GM10266 (cell line): Measurements from ENCODE around the gene OCA2.

Source experiments
- DNase-seq: peaks from one replicate; pipeline ENCODE4 v3.0.0; 2012; ENCODE audit errors: extremely low spot score
- TF ChIP-seq, protein P1 (sequence below): IDR thresholded peaks from 2 replicates; pipeline ENCODE4 v1.5.1; 2012; ENCODE audit warnings: mild to moderate bottlenecking, low read depth; ENCODE audit not compliant: control insufficient read depth, insufficient read depth; ENCODE audit errors: missing control alignments

OCA2 gene

GRCh38 chr15:27951191-27951890, 147.8 kb downstream of the OCA2 start:
- TF ChIP-seq, protein P1, sequence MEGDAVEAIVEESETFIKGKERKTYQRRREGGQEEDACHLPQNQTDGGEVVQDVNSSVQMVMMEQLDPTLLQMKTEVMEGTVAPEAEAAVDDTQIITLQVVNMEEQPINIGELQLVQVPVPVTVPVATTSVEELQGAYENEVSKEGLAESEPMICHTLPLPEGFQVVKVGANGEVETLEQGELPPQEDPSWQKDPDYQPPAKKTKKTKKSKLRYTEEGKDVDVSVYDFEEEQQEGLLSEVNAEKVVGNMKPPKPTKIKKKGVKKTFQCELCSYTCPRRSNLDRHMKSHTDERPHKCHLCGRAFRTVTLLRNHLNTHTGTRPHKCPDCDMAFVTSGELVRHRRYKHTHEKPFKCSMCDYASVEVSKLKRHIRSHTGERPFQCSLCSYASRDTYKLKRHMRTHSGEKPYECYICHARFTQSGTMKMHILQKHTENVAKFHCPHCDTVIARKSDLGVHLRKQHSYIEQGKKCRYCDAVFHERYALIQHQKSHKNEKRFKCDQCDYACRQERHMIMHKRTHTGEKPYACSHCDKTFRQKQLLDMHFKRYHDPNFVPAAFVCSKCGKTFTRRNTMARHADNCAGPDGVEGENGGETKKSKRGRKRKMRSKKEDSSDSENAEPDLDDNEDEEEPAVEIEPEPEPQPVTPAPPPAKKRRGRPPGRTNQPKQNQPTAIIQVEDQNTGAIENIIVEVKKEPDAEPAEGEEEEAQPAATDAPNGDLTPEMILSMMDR: no peak
- DNase-seq: no peak

DNA sequence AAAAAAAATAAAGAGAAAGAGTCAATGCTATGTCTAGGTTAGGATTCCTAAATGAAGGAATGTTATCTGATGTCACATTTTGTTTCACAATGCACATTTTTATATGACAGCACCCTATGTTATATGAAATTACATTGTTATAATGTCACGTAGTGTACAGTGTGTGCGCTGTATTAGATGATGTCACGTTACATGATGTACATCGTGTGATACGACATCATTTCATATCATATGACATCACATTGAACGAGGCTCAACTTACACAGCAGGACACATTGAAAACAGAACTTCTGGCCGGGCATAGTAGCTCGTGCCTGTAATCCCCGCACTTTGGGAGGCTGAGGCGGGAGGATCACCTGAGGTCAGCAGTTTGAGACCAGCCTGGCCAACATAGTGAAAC, 150.0 kb downstream of the OCA2 start:
- DNase-seq: no peak
- TF ChIP-seq, protein P1: no peak

- TF ChIP-seq, protein P1: no peak
- no peak for DNase-seq
Observed at GRCh38 chr15:27939246-27939645, 159.9 kb downstream of the OCA2 start.

- TF ChIP-seq, protein P1: no peak
- DNase-seq: no peak
Observed at GRCh38 chr15:27937851-27938250, 161.3 kb downstream of the OCA2 start.

DNA sequence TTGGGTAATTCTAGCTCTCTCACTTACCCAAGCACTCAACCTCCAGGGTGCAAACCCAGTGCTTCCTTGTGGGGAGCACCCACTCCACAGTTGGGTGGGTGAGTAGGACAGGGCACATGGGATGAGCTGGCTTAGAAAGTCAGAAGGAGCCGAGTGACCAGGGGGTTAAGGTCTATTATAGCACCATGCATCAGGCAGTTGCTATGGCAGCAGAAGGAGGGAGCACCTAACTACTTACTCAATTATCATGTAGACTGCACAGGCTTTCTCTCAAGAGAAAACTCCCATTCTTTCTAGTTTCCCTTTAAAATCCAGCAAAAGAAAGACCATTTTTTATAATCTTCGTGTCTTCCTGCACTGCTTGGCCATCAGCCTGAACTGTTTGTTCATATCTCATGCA, 163.0 kb downstream of the OCA2 start:
- DNase-seq: no peak
- TF ChIP-seq, protein P1: no peak

GRCh38 chr15:27935328-27935727, 163.8 kb downstream of the OCA2 start:
- TF ChIP-seq, protein P1: no peak
- DNase-seq: no peak

DNA sequence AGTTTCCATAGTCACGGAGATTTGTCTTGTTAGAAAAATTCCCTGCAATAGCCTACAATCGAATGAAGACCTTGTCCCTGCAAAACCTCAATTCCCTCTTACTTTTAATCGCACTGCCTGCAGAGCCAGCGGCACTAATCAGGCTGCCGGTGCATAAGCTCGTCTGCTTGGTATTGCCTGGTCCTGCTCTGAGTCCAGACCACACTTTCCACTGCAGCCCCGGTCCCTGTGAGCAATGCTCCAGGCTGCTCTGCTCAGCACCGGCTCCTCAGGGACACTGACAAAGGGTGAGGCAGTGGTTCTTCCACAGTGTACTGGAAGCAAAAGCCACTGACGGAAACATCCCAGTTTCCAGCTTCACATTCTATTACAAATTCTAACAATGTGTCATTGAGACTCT, 164.3 kb downstream of the OCA2 start:
- DNase-seq: no peak
- TF ChIP-seq, protein P1: no peak
